ENCODE data around the gene NOCT. TPM values are rescaled to one million over a fixed set of nuclear protein-coding genes. Genes with fewer than 3 reads are reported as not detected.
"Not testable (repeated sequence)": the region's sequence is repeated elsewhere in the genome, so short reads cannot be mapped to it uniquely, and the experiment has no call there.

NOCT gene
- total RNA-seq, 2 donors from 2014 or later = 4.5 to 13.5 TPM

DNA sequence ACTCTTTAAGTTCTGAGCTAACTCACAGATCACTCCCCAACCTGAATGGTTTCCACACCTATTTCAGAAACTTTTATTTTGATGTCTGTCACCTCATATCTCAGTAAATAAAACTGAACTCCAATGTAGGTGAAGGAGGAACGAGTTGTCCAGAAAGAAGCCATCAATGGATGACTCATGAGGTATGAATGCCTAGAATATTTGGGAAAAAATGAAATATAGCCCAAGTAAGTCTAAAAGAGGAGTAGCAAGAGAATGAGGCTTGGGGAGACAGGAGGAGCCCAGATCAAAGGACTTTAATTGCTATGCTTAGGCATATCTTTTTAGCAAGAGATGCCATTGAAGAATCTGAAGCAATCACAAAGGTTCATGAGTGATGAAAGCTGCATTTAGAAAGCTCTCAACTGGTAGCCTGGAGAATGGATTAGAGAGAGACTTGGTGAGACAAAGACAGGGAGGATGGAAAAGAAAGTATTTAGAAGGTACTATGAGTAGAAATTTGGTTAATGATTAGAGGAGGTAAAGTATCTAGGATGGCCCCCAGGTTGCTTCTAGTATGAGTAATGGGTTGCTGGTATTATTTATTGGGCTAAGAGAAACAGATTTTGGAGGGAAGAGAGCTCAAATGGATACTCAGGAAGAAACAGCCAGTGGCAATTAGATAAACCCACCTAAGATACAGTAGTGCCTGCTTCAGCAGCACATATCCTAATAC lies 39.4 kb downstream of the NOCT start:
- H3K27ac ChIP-seq = no peak overlapping the region
- no peak overlapping the region for H3K4me3 ChIP-seq
- TF ChIP-seq CTCF (IDR thresholded peaks at IDR 0.05) = no peak
- no peaks in the 10 kb centered on the region for H3K27me3 ChIP-seq
- intact Hi-C loops (cut with DNase I) = no loop called here
- peaks cover 4% of the 10 kb centered on the region for H3K36me3 ChIP-seq
- no peaks in the 10 kb centered on the region for H3K4me1 ChIP-seq
- no peak overlapping the region for H3K9ac ChIP-seq (ENCODE audit: low read depth in 2 of 2, low read length in 2 of 2)
- DNase-seq = no peak
- H3K9me3 ChIP-seq = no peaks in the 10 kb centered on the region

GRCh38 chr4:139059026-139059425 lies 43.4 kb downstream of the NOCT start:
- H3K4me3 ChIP-seq, H3K36me3 ChIP-seq: not testable (repeated sequence)

GRCh38 chr4:139060591-139060990 lies 45.0 kb downstream of the NOCT start:
- no peak overlapping the region for H3K27ac ChIP-seq
- no peak for DNase-seq
- H3K27me3 ChIP-seq = no peaks in the 10 kb centered on the region
- no peak for TF ChIP-seq CTCF (IDR thresholded peaks at IDR 0.05)
- no peak overlapping the region for H3K9ac ChIP-seq (ENCODE audit: low read depth in 2 of 2, low read length in 2 of 2)
- H3K9me3 ChIP-seq = no peaks in the 10 kb centered on the region
- no peaks in the 10 kb centered on the region for H3K4me1 ChIP-seq
- no peak overlapping the region for H3K4me3 ChIP-seq
- H3K36me3 ChIP-seq = peaks cover 23% of the 10 kb centered on the region
- intact Hi-C loops (cut with DNase I) = no loop called here

More at GRCh38 chr4:139059026-139059425, 43.4 kb downstream of the NOCT start:
- H3K27me3 ChIP-seq; H3K27ac ChIP-seq; H3K9me3 ChIP-seq; H3K9ac ChIP-seq (ENCODE audit: low read depth in 2 of 2, low read length in 2 of 2); DNase-seq; H3K4me1 ChIP-seq; intact Hi-C loops (cut with DNase I): not testable (repeated sequence)

- Histone ChIP-seq H3K4me1 (peaks cover 1% of the 10 kb centered on the region), H3K9me3 (no peaks in the 10 kb centered on the region), H3K36me3 (peaks cover 7% of the 10 kb centered on the region), H3K9ac (ENCODE audit: low read depth in 2 of 2, low read length in 2 of 2) (no peak overlapping the region), H3K27ac (no peak overlapping the region), H3K27me3 (no peaks in the 10 kb centered on the region), H3K4me3 (no peak overlapping the region)
- TF ChIP-seq CTCF (IDR thresholded peaks at IDR 0.05) = no peak
- no peak for DNase-seq
- intact Hi-C loops (cut with DNase I) = no loop called here
Observed at GRCh38 chr4:139076016-139076744, 60.6 kb downstream of the NOCT start.

GRCh38 chr4:139077567-139078355 lies 62.2 kb downstream of the NOCT start:
- H3K27ac ChIP-seq = no peak overlapping the region
- no peak for DNase-seq
- H3K36me3 ChIP-seq = no peaks in the 10 kb centered on the region
- H3K27me3 ChIP-seq = no peaks in the 10 kb centered on the region
- no peak overlapping the region for H3K4me3 ChIP-seq
- intact Hi-C loops (cut with DNase I) = no loop called here
- no peaks in the 10 kb centered on the region for H3K9me3 ChIP-seq
- H3K9ac ChIP-seq (ENCODE audit: low read depth in 2 of 2, low read length in 2 of 2) = no peak overlapping the region
- TF ChIP-seq CTCF (IDR thresholded peaks at IDR 0.05) = no peak
- H3K4me1 ChIP-seq = peaks cover 11% of the 10 kb centered on the region

Data from colonic mucosa (tissue), 4 donors.